Osteoblast (primary cell): Measurements from ENCODE around the gene RAD1. TPM values are rescaled to one million over a fixed set of nuclear protein-coding genes. Genes with fewer than 3 reads are reported as not detected.

ENCODE experiments used
- DNase-seq: peaks from one replicate; pipeline ENCODE4 v3.0.0; 2011; ENCODE audit warnings: low spot score, mixed read lengths; ENCODE audit not compliant: insufficient read length; ENCODE audit errors: missing footprints
- H2AFZ ChIP-seq: 2 replicates; pipeline ENCODE4 v1.6.0; 2011; ENCODE audit warnings: mild to moderate bottlenecking, low read length
- H3K27ac ChIP-seq: 2 replicates; pipeline ENCODE4 v1.5.1; 2011; ENCODE audit warnings: mild to moderate bottlenecking, low read depth, low read length, moderate library complexity
- H3K27me3 ChIP-seq: 2 replicates; pipeline ENCODE4 v1.6.0; 2012; ENCODE audit warnings: mild to moderate bottlenecking, control low read depth, inconsistent platforms, low read length, moderate library complexity; ENCODE audit not compliant: insufficient read depth
- H3K36me3 ChIP-seq: 2 replicates; pipeline ENCODE4 v1.5.1; 2011; ENCODE audit warnings: mild to moderate bottlenecking, low read length, control low read depth, moderate library complexity; ENCODE audit not compliant: insufficient read depth
- H3K4me1 ChIP-seq: 2 replicates; pipeline ENCODE4 v1.5.1; 2011; ENCODE audit warnings: mild to moderate bottlenecking, low read length, control low read depth, moderate library complexity; ENCODE audit not compliant: insufficient read depth
- H3K4me2 ChIP-seq: 2 replicates; pipeline ENCODE4 v1.6.0; 2011; ENCODE audit warnings: mild to moderate bottlenecking, low read length; ENCODE audit not compliant: insufficient read depth
- H3K4me3 ChIP-seq: fragments of 200-600 bp; sonication (generic); 3 replicates; pipeline ENCODE4 v1.5.1; 2012; ENCODE audit warnings: mild to moderate bottlenecking, low read length, inconsistent platforms; ENCODE audit not compliant: insufficient read depth
- H3K79me2 ChIP-seq: 2 replicates; pipeline ENCODE4 v1.6.0; 2012; ENCODE audit warnings: mild to moderate bottlenecking, low read length, control low read depth, inconsistent platforms; ENCODE audit not compliant: insufficient read depth
- H3K9me3 ChIP-seq: 2 replicates; pipeline ENCODE4 v1.5.1; 2011; ENCODE audit warnings: low read depth, low read length, control low read depth
- H4K20me1 ChIP-seq: 2 replicates; pipeline ENCODE4 v1.6.0; 2012; ENCODE audit warnings: mild to moderate bottlenecking, low read length, control low read depth; ENCODE audit not compliant: insufficient read depth
- total RNA-seq: library from RNA; depleted of rRNA; stranded (reverse); fragments of >200 nt; gene quantifications from 2 replicates; pipeline ENCODE4 v1.2.3, GENCODE V29; 2012
- TF ChIP-seq, protein P1 (sequence below): IDR thresholded peaks from 2 replicates; pipeline ENCODE4 v1.5.1; 2011; ENCODE audit warnings: mild to moderate bottlenecking, low read depth, low read length, moderate library complexity; ENCODE audit errors: extremely low read depth

RAD1 gene
- total RNA-seq, 1 donor: 54.6 TPM

DNA sequence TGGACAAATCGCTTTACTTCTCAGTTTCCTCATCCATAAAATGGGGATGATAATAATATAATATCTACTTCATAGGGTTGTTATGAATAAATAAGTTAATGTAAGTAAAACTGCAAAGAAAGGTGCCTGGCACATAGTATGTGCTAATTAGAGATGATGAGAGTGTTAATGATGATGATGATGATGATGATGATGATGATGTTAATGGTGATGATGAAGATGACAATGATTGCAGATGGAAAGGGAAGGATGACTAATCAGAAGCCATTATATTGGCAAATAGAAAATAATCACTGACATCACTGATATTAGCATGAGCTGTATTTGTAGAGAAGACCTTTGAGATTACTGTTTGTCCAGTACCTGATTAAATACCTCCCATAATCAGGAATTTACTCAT lies 20.6 kb downstream of the RAD1 start:
- H3K4me2 ChIP-seq: no peak overlapping the region
- no peaks in the 10 kb centered on the region for H3K79me2 ChIP-seq
- no peak overlapping the region for H2AFZ ChIP-seq
- H4K20me1 ChIP-seq: no peaks in the 10 kb centered on the region
- H3K27me3 ChIP-seq: no peaks in the 10 kb centered on the region
- H3K4me1 ChIP-seq: no peaks in the 10 kb centered on the region
- no peak overlapping the region for H3K27ac ChIP-seq
- no peaks in the 10 kb centered on the region for H3K9me3 ChIP-seq
- TF ChIP-seq, protein P1, sequence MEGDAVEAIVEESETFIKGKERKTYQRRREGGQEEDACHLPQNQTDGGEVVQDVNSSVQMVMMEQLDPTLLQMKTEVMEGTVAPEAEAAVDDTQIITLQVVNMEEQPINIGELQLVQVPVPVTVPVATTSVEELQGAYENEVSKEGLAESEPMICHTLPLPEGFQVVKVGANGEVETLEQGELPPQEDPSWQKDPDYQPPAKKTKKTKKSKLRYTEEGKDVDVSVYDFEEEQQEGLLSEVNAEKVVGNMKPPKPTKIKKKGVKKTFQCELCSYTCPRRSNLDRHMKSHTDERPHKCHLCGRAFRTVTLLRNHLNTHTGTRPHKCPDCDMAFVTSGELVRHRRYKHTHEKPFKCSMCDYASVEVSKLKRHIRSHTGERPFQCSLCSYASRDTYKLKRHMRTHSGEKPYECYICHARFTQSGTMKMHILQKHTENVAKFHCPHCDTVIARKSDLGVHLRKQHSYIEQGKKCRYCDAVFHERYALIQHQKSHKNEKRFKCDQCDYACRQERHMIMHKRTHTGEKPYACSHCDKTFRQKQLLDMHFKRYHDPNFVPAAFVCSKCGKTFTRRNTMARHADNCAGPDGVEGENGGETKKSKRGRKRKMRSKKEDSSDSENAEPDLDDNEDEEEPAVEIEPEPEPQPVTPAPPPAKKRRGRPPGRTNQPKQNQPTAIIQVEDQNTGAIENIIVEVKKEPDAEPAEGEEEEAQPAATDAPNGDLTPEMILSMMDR: no peak
- no peak for DNase-seq
- H3K36me3 ChIP-seq: no peaks in the 10 kb centered on the region
- H3K4me3 ChIP-seq: no peak overlapping the region

GRCh38 chr5:34892414-34892813 lies 22.9 kb downstream of the RAD1 start:
- Histone ChIP-seq H3K79me2 (no peaks in the 10 kb centered on the region), H3K4me3 (no peak overlapping the region), H3K9me3 (no peaks in the 10 kb centered on the region), H3K4me2 (no peak overlapping the region), H2AFZ (no peak overlapping the region), H3K36me3 (no peaks in the 10 kb centered on the region), H4K20me1 (no peaks in the 10 kb centered on the region), H3K4me1 (no peaks in the 10 kb centered on the region), H3K27me3 (no peaks in the 10 kb centered on the region), H3K27ac (no peak overlapping the region)
- no peak for DNase-seq
- TF ChIP-seq, protein P1: no peak

DNA sequence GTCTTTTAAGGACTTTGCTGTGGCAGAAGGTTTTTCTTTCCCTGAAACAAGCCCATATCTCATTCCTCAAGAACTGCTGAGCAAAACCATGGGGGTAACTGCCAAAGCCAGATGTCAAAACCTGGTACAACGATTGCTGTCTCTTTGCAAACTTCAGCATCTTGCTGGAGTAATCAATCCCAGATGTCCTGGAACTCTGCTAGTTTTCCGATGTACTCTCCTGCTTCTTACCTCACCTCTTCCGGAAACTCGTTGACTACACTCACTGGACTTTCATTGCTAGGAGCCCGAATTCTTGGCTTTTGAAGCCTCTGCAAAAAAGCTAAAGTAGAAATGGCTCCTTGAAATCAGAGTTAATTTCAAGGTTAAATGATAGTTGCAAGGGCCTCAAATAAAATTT lies 23.3 kb downstream of the RAD1 start:
- H3K79me2 ChIP-seq: no peaks in the 10 kb centered on the region
- no peak overlapping the region for H3K27ac ChIP-seq
- TF ChIP-seq, protein P1: no peak
- H4K20me1 ChIP-seq: no peaks in the 10 kb centered on the region
- H3K4me1 ChIP-seq: no peaks in the 10 kb centered on the region
- no peaks in the 10 kb centered on the region for H3K27me3 ChIP-seq
- H3K36me3 ChIP-seq: no peaks in the 10 kb centered on the region
- no peak overlapping the region for H3K4me3 ChIP-seq
- DNase-seq: peak; percentile 76
- H3K4me2 ChIP-seq: no peak overlapping the region
- H3K9me3 ChIP-seq: no peaks in the 10 kb centered on the region
- no peak overlapping the region for H2AFZ ChIP-seq

DNA sequence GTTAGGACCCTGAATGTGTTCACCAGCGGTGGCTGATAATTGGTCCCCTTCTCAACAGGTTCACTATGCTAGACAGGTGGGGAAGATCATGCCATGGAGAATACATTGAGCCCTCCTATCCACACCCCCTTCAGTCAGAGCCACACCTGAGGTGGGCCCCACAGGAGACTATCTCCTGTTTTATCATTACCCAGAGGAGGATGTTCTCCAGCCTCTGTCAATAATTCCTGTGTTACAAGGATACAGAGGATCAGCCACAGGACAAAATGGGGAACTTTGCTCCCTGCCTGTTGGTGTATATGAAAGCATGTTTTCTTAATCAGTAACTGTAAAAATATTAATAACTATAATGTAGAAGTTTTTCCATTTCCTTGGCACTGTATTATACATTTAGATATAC lies 25.9 kb downstream of the RAD1 start:
- Histone ChIP-seq H3K27ac (no peak overlapping the region), H3K4me3 (no peak overlapping the region), H4K20me1 (no peaks in the 10 kb centered on the region), H3K27me3 (no peaks in the 10 kb centered on the region), H3K79me2 (no peaks in the 10 kb centered on the region), H3K36me3 (no peaks in the 10 kb centered on the region), H2AFZ (no peak overlapping the region), H3K4me2 (no peak overlapping the region), H3K9me3 (no peaks in the 10 kb centered on the region), H3K4me1 (no peaks in the 10 kb centered on the region)
- TF ChIP-seq, protein P1: no peak
- DNase-seq: no peak
